Stomach smooth muscle (tissue), 2 donors: ENCODE results near the gene C19orf81.

ENCODE experiments used
- H3K27ac ChIP-seq: one replicate; pipeline ENCODE4 v1.7.0; 2013; ENCODE audit warnings: mild to moderate bottlenecking, low read length, inconsistent platforms
- H3K27me3 ChIP-seq, 2 donors: one replicate each; pipeline ENCODE4 v1.7.0; 2013; ENCODE audit warnings: low read length in 2 of 2; ENCODE audit not compliant: insufficient read depth in 2 of 2, control insufficient read depth in 1 of 2
- H3K36me3 ChIP-seq, 2 donors: one replicate each; pipeline ENCODE4 v1.7.0; 2013; ENCODE audit warnings: low read length in 2 of 2; ENCODE audit not compliant: control insufficient read depth in 2 of 2, insufficient read depth in 2 of 2
- H3K4me1 ChIP-seq: one replicate; pipeline ENCODE4 v1.7.0; 2013; ENCODE audit warnings: low read length; ENCODE audit not compliant: control insufficient read depth, insufficient read depth
- H3K4me3 ChIP-seq, 2 donors: one replicate each; pipeline ENCODE4 v1.7.0; 2013; ENCODE audit warnings: low read length in 2 of 2
- H3K9ac ChIP-seq, 2 donors: one replicate each; pipeline ENCODE4 v1.7.0; 2013; ENCODE audit warnings: low read length in 2 of 2, mild to moderate bottlenecking in 1 of 2
- H3K9me3 ChIP-seq, 2 donors: one replicate each; pipeline ENCODE4 v1.7.0; 2013; ENCODE audit warnings: low read length in 2 of 2; ENCODE audit not compliant: control insufficient read depth in 2 of 2
- donor health status: healthy.
- donor health status: Pancreatic carcinoma.

The C19orf81 gene

DNA sequence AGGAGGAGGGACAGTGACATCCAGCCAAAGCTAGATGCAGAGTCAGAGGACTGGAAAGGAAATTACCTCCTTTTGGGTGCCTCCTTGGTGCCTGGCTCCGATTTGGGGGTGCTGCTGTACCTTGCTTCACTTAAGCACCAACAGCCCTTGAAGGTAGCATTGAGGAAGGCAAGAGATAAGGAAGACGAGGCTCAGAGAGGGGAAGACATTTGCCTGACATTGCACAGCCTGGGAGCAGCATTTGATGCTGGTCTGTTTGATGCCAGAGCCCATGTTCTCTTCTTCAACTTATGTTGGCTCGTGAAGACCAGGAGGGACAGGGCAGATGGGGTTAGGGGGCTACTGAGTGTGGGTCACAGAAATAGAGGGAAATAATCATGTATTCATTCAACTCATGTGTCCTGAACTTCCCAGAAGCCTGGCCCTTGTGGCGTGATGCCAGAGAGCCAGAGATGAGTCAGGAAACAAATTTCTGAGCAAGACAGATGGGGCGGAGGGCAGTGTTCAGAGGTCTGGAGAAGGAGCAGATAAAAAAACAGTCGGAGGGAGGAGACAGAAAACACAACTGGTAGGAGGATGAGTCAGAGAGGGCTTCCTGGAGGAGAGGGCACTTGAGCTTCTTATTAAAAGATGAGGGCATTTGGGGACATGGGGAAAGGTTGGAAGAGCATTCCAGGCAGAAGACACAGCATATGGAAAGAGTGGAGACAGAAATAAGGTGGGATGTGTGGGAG, 3.0 kb upstream of the C19orf81 start:
- no peak overlapping the region for H3K27ac ChIP-seq
- H3K9ac ChIP-seq: no peak overlapping the region
- no peaks in the 10 kb centered on the region for H3K36me3 ChIP-seq
- no peaks in the 10 kb centered on the region for H3K4me1 ChIP-seq
- no peaks in the 10 kb centered on the region for H3K9me3 ChIP-seq
- no peak overlapping the region for H3K4me3 ChIP-seq
- H3K27me3 ChIP-seq: peaks cover 8 to 27% of the 10 kb centered on the region in 2 donors

DNA sequence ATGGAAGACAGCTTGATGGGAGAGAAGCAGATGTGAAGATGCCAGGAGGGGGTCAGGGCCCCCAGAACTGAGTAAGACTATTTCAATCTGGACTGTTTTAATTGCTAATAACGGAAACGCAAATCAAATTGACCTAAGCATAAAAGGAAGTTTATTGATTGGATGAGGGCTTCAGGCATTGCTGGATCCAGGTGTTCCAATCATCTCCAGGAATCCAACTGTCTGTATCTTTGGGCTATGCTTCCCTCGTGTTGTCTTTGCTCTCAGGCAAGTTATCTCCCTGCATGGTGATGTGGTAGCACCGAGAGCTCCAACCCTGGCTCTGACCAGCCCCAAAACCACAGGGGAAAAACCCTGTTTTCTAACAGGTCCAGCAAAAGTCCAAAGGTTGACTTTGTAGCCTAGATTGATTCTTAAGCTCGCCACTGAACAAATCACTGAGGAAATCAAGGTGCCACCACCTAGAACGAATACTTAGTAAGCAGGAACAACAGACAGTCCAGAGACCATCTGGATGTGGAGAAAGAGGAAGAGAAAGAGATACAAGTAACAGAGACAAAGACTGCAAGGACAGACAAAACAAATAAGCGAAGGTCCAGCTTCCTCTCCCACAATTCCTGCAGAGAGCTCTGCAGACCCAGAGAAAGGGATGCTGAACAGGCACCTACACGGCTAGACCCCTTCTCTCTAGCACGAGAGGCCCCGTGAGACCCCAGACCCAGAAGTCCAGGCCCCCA, 1.2 kb upstream of the C19orf81 start:
- H3K36me3 ChIP-seq: no peaks in the 10 kb centered on the region
- peaks cover 8 to 29% of the 10 kb centered on the region in 2 donors for H3K27me3 ChIP-seq
- H3K4me3 ChIP-seq: no peak overlapping the region
- H3K4me1 ChIP-seq: no peaks in the 10 kb centered on the region
- H3K27ac ChIP-seq: no peak overlapping the region
- no peak overlapping the region for H3K9ac ChIP-seq
- H3K9me3 ChIP-seq: no peaks in the 10 kb centered on the region

DNA sequence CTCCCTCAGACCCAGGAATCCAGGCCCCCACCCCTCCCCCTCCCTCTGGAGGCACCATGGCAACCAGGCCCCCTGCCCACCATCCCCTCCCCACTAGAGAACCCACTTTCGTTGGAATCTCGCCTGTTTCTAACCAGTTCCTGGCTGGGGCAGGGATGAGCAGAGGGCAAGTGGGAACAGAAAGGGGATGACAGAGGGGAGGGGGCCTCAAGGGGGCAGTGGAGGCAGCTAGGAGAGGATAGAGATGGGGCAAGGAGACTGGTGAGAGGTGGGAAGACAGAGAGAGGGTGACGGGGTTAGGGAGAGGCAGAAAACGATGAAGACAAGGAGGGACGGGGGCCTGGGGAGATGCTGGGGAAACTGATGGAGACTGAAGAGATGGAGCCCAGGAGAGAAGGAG, 586 bp upstream of the C19orf81 start:
- H3K27ac ChIP-seq: no peak overlapping the region
- H3K9me3 ChIP-seq: no peaks in the 10 kb centered on the region
- no peaks in the 10 kb centered on the region for H3K4me1 ChIP-seq
- no peak overlapping the region for H3K4me3 ChIP-seq
- no peaks in the 10 kb centered on the region for H3K36me3 ChIP-seq
- H3K27me3 ChIP-seq: peaks cover 8 to 25% of the 10 kb centered on the region in 2 donors
- H3K9ac ChIP-seq: no peak overlapping the region

DNA sequence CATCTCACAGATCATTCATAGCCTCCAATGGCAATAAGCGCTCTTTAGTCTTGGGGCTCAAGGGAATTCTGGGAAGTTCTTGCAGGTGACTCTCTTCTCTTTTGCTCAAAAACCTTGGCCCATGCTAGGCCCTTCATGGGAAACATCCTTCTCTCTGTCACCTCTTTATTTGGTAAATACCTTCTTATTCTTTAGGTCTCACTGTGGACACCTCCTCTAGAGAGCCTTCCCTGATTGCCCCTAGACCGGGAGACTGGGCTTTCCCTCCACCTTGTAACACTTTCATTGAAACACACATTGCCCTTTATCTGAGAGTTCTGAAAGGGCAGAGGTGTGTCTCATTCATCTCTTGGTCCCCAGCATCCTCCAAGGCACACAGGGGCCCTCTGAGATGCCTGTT, 1.9 kb downstream of the C19orf81 start:
- Histone ChIP-seq H3K4me1 (no peaks in the 10 kb centered on the region), H3K27ac (no peak overlapping the region), H3K4me3 (no peak overlapping the region), H3K36me3 (no peaks in the 10 kb centered on the region), H3K27me3 (peaks cover 5 to 32% of the 10 kb centered on the region in 2 donors), H3K9me3 (peaks cover 3 to 8% of the 10 kb centered on the region in 2 donors), H3K9ac (no peak overlapping the region)

DNA sequence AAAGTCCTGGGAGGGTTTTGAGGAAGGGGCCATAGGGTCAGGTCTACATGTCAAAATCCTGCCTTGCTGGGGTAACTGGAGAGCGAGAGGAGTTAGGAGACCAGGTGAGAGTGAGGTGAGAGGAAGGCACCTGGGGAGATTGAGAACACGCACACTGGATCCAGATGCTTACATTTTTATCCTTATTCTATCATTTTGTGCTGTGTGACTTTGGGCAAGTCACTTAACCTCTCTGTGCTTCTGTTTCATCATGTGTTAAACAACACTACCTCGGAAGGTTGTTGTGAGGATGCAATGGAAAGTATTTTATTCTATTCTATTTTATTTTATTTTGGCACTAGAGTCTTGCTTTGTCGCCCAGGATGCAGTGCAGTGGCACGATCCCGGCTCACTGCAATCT, 3.5 kb downstream of the C19orf81 start:
- peaks cover 5 to 33% of the 10 kb centered on the region in 2 donors for H3K27me3 ChIP-seq
- peaks cover 3 to 8% of the 10 kb centered on the region in 2 donors for H3K9me3 ChIP-seq
- no peak overlapping the region for H3K9ac ChIP-seq
- H3K4me3 ChIP-seq: no peak overlapping the region
- H3K36me3 ChIP-seq: no peaks in the 10 kb centered on the region
- H3K27ac ChIP-seq: no peak overlapping the region
- no peaks in the 10 kb centered on the region for H3K4me1 ChIP-seq

DNA sequence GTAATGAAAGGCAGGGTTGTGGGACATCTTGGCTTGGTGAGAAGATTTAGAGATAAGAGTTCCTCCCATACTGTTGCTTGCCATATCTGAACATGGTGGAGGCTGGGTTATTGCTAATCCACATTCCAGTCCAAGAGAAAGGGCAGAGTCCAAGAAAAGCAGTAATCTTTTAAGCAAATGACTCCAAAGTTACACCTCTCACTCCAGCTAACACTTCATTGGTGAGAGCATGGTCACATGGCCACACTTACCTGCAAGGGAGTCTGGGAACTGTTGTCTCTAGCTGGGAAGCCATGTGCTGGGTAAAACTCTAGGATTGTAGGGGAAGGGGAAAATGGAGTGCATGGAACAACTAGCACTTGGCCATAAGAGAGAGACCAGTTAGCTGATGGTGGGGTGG, 5.6 kb downstream of the C19orf81 start:
- peaks cover 5% of the 10 kb centered on the region for H3K4me1 ChIP-seq
- H3K9me3 ChIP-seq: peaks cover 3 to 8% of the 10 kb centered on the region in 2 donors
- no peak overlapping the region for H3K9ac ChIP-seq
- no peaks in the 10 kb centered on the region for H3K36me3 ChIP-seq
- no peak overlapping the region for H3K4me3 ChIP-seq
- H3K27ac ChIP-seq: no peak overlapping the region
- H3K27me3 ChIP-seq: peaks cover 14 to 35% of the 10 kb centered on the region in 2 donors

DNA sequence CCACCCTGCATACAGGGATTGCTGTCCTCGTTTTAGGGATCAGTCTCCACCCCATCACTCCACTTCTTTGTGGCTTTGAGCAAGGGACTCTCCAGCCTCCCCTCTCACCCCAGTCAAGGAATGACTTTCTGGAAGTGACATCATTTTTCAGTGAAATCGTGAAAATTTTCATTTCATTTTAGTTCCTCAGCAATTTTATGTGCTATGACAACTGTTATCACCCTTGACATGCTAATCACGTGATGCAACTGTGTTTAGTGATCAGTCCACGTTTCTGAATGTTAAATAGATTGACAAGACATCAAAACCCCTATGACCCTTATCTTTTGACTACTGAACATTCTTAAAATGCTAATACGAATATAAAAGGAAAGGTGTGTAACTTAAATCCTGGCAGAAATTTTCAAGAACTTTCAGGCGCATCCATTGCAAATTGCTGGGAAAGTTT, 8.0 kb downstream of the C19orf81 start:
- H3K4me3 ChIP-seq: no peak overlapping the region
- peaks cover 5% of the 10 kb centered on the region for H3K4me1 ChIP-seq
- peaks cover 29 to 42% of the 10 kb centered on the region in 2 donors for H3K27me3 ChIP-seq
- no peak overlapping the region for H3K9ac ChIP-seq
- H3K36me3 ChIP-seq: no peaks in the 10 kb centered on the region
- no peak overlapping the region for H3K27ac ChIP-seq
- peaks cover 3 to 8% of the 10 kb centered on the region in 2 donors for H3K9me3 ChIP-seq

DNA sequence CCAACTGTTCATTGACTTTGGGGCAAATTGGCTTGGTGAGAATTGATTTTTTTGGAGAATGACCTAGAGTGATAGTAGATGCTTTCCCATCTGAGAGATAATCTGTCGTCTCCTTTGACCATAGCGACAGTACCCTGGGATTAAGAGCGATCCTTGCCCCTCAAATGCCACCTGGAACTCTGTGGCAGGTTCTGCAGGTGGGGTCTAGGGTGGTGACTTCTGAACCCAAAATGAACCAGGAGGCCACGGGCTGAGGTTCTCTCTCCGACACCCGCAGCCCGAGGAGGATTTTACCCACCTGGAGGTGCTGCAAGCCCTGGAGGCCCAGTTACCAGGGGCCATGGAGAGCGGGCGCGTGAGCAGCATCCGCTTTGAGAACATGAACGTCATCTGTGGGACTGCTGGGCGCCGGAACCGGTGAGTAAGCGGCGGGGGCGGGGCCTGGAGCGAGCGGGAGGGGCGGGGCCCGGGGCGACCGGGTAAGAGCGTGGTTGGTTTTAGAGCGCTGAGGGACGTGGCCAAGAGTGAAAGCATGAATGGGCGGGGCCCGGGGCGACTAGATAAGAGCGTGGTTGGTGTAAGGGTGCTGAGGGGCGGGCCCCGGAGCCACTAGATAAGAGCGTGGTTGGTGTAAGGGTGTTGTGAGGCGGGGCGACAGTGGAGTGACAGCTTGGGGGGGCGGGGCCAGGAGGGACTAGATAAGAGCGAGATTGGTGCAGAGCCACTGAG, 8.6 kb downstream of the C19orf81 start:
- no peaks in the 10 kb centered on the region for H3K36me3 ChIP-seq
- H3K9ac ChIP-seq: no peak overlapping the region
- H3K9me3 ChIP-seq: peaks cover 3 to 8% of the 10 kb centered on the region in 2 donors
- peaks cover 35 to 38% of the 10 kb centered on the region in 2 donors for H3K27me3 ChIP-seq
- H3K4me3 ChIP-seq: peak overlapping the region in 1 of 2 donors; percentile 52
- peaks cover 5% of the 10 kb centered on the region for H3K4me1 ChIP-seq
- no peak overlapping the region for H3K27ac ChIP-seq

DNA sequence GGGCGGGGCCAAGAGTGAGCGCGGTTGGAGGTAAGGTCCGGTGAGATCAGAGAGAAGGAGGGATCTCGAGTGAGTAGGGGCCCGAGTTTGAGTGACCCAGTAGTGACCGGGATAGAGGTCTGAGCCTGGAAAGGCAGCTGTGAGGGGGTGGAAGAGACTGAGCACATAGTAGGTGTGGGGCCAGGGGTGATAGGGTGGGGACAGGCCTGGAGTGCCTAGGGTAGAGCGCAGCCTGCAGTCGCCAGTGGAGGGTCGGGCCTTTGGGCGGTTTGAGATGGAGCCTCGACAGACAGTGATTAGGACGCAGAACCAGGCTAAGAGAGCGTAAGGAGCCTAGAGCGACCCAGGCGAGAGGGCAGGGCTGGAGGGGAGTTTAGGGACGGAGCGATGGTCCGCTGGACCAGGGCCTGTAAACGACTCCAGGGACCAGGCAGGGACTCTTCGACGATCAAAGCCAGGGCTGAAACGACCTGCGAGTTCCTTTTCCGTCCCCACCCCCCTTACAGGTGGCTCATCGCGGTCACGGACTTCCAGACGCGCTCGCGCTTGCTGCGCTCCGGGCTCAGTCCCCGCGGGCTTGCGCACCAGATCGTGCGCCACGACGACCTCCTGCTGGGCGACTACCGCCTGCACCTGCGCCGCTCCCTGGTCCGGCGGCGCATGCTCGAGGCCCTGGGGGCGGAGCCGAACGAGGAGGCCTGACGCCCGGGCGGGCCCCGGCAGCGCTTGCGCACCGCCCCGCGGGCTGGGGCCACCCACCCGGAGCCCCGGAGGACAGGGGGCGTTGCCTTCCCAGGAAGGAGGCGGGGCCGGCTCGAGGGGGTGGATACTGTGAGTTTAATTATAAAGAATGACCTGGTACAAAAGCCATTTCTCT, 9.4 kb downstream of the C19orf81 start:
- H3K27ac ChIP-seq: no peak overlapping the region

More for the DNA sequence above, 9.4 kb downstream of the C19orf81 start:
- H3K4me1 ChIP-seq: peaks cover 5% of the 10 kb centered on the region
- H3K36me3 ChIP-seq: no peaks in the 10 kb centered on the region
- peaks cover 3 to 8% of the 10 kb centered on the region in 2 donors for H3K9me3 ChIP-seq
- H3K9ac ChIP-seq: no peak overlapping the region
- peaks cover 40 to 44% of the 10 kb centered on the region in 2 donors for H3K27me3 ChIP-seq
- H3K4me3 ChIP-seq: peak overlapping the region; percentile 26 to 52
